Lung (tissue), 12 donors: ENCODE results near the gene NCOR1. TPM values are rescaled to one million over a fixed set of nuclear protein-coding genes. Genes with fewer than 3 reads are reported as not detected.
A peak's percentile ranks its signal among the peaks of the same experiment; 100 is the strongest.

Experiments
- ATAC-seq: fragments of 200-7000 bp; cut with Tn5 transposase; one replicate; pipeline ENCODE4 v1.9.1; 2020; ENCODE audit warnings: moderate number of reproducible peaks; ENCODE audit not compliant: insufficient read depth, low FRiP score
- DNase-seq, 3 donors: peaks; one replicate each; pipeline ENCODE4 v3.0.0-alpha.2; 2013 to 2017
- H3K27ac ChIP-seq, 2 donors: one replicate each; pipeline ENCODE4 v1.5.1; 2013; ENCODE audit warnings: mild to moderate bottlenecking in 2 of 2, moderate library complexity in 2 of 2, control low read depth in 1 of 2, inconsistent platforms in 1 of 2, low read depth in 1 of 2, low read length in 1 of 2
- H3K27me3 ChIP-seq, 3 donors: one replicate each; pipeline ENCODE4 v1.5.1; 2013; ENCODE audit warnings: low read length in 2 of 3; ENCODE audit not compliant: control insufficient read depth in 3 of 3, insufficient read depth in 3 of 3
- H3K36me3 ChIP-seq, 4 donors: one replicate each; pipeline ENCODE4 v1.5.1; 2013; ENCODE audit warnings: low read length in 4 of 4, mild to moderate bottlenecking in 1 of 4, moderate library complexity in 1 of 4; ENCODE audit not compliant: control insufficient read depth in 4 of 4, insufficient read depth in 4 of 4
- H3K4me1 ChIP-seq, 5 donors: one replicate each; pipeline ENCODE4 v1.5.1; 2013; ENCODE audit warnings: low read length in 5 of 5, mild to moderate bottlenecking in 2 of 5, moderate library complexity in 1 of 5; ENCODE audit not compliant: control insufficient read depth in 5 of 5, insufficient read depth in 5 of 5
- H3K4me3 ChIP-seq: one replicate; pipeline ENCODE4 v1.5.1; 2013; ENCODE audit warnings: mild to moderate bottlenecking, control low read depth, moderate library complexity
- H3K9ac ChIP-seq, 2 donors: one replicate each; pipeline ENCODE4 v1.5.1; 2013; ENCODE audit warnings: low read length in 2 of 2, control low read depth in 1 of 2; ENCODE audit not compliant: insufficient read depth in 1 of 2
- H3K9me3 ChIP-seq, 4 donors: one replicate each; pipeline ENCODE4 v1.5.1; 2013; ENCODE audit warnings: low read length in 3 of 4, mild to moderate bottlenecking in 1 of 4, moderate library complexity in 1 of 4; ENCODE audit not compliant: control insufficient read depth in 4 of 4, insufficient read depth in 3 of 4
- WGBS, 2 donors: extraction: QIAGEN DNeasy Blood & Tissue Kit; methylation state at CpG; one replicate each; pipeline ENCODE4 v1.1.7; 2013; 5-methylcytosine and 5-hydroxymethylcytosine counted together
- polyA plus RNA-seq, 2 donors: library from polyadenylated mRNA; stranded (reverse); fragments of 200-250 nt; gene quantifications; one replicate each; pipeline ENCODE4 v1.2.1, GENCODE V29; 2013
- total RNA-seq, 2 donors: library from RNA; depleted of rRNA in 1 of 2; stranded (reverse); fragments of >200 nt in 1 of 2; gene quantifications; one replicate each; pipeline ENCODE4 v1.2.1, GENCODE V29; 2014 to 2021
- TF ChIP-seq, protein P1 (sequence below): IDR thresholded peaks from 2 replicates; pipeline ENCODE4 v1.5.1; 2012; ENCODE audit warnings: mild to moderate bottlenecking; ENCODE audit errors: control extremely low read depth, extremely low read depth
- donor health status: control.
- donor health status: control.
- donor health status: Bipolar disorder and iron deficiency.
- donor health status: healthy.
- donor health status: DM: yes; HTN: yes; CAD: no.

NCOR1 gene
- total and polyA plus RNA-seq, 4 donors = 31.9 to 201 (median 80.3) TPM

- ATAC-seq (no peak), DNase-seq (peak in 1 of 3 donors; percentile 21)
- whole genome bisulfite sequencing, 2 donors = 68 to 70% methylated on average over 9 of the region's 9 CpGs
- Histone ChIP-seq H3K4me1 (peaks cover 0 to 38% (median 7%) of the 10 kb centered on the region in 5 donors), H3K4me3 (no peak overlapping the region), H3K9me3 (no peaks in the 10 kb centered on the region), H3K9ac (peak overlapping the region in 1 of 2 donors; percentile 56), H3K36me3 (no peaks in the 10 kb centered on the region), H3K27ac (no peak overlapping the region), H3K27me3 (no peaks in the 10 kb centered on the region)
- TF ChIP-seq, protein P1, sequence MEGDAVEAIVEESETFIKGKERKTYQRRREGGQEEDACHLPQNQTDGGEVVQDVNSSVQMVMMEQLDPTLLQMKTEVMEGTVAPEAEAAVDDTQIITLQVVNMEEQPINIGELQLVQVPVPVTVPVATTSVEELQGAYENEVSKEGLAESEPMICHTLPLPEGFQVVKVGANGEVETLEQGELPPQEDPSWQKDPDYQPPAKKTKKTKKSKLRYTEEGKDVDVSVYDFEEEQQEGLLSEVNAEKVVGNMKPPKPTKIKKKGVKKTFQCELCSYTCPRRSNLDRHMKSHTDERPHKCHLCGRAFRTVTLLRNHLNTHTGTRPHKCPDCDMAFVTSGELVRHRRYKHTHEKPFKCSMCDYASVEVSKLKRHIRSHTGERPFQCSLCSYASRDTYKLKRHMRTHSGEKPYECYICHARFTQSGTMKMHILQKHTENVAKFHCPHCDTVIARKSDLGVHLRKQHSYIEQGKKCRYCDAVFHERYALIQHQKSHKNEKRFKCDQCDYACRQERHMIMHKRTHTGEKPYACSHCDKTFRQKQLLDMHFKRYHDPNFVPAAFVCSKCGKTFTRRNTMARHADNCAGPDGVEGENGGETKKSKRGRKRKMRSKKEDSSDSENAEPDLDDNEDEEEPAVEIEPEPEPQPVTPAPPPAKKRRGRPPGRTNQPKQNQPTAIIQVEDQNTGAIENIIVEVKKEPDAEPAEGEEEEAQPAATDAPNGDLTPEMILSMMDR = no peak
Measured at GRCh38 chr17:16254773-16255400, 39.6 kb upstream of the NCOR1 start.

GRCh38 chr17:16251556-16251955 is 36.2 kb upstream of the NCOR1 start:
- DNase-seq (no peak), ATAC-seq (no peak)
- TF ChIP-seq, protein P1 = no peak
- no peaks in the 10 kb centered on the region for H3K9me3 ChIP-seq
- H3K9ac ChIP-seq = no peak overlapping the region
- H3K4me1 ChIP-seq = peaks cover 4 to 30% (median 7%) of the 10 kb centered on the region in 5 donors
- 92 to 95% methylated on average over 1 of the region's 1 CpG for WGBS, 2 donors
- no peak overlapping the region for H3K27ac ChIP-seq
- H3K36me3 ChIP-seq = no peaks in the 10 kb centered on the region
- no peaks in the 10 kb centered on the region for H3K27me3 ChIP-seq
- H3K4me3 ChIP-seq = no peak overlapping the region

- ATAC-seq = no peak
- 94% methylated on average over 6 of the region's 6 CpGs for WGBS, 2 donors
- DNase-seq = no peak
- Histone ChIP-seq H3K36me3 (no peaks in the 10 kb centered on the region), H3K4me1 (peaks cover 1 to 25% (median 7%) of the 10 kb centered on the region in 5 donors), H3K4me3 (no peak overlapping the region), H3K27me3 (no peaks in the 10 kb centered on the region), H3K9ac (no peak overlapping the region), H3K27ac (no peak overlapping the region), H3K9me3 (no peaks in the 10 kb centered on the region)
- TF ChIP-seq, protein P1 = no peak
Measured at GRCh38 chr17:16251043-16251442, 35.7 kb upstream of the NCOR1 start.

DNA sequence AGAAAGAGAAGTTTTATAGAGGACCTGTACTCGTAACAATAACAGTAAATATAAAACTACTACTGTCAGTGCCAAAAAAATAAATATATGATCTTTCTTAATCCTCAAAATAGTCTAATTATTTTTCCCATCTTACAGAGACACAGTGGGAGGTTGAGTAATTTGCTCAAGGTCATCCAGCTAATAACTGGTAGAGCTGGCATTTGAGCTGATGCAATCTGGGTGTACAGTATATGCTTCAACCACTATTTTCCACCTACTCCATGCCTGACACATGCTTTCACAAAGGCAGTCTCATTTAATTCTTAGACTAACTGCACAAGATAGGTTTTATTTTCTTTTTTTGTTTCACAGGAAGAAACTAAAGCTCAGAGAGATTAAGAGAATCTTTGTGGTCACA is 35.3 kb upstream of the NCOR1 start:
- H3K27ac ChIP-seq = no peak overlapping the region
- DNase-seq (no peak), ATAC-seq (no peak)
- H3K27me3 ChIP-seq = no peaks in the 10 kb centered on the region
- TF ChIP-seq, protein P1 = no peak
- 93 to 98% methylated on average over 1 of the region's 1 CpG for WGBS, 2 donors
- H3K36me3 ChIP-seq = no peaks in the 10 kb centered on the region
- peaks cover 1 to 21% (median 4%) of the 10 kb centered on the region in 5 donors for H3K4me1 ChIP-seq
- H3K4me3 ChIP-seq = no peak overlapping the region
- H3K9ac ChIP-seq = no peak overlapping the region
- no peaks in the 10 kb centered on the region for H3K9me3 ChIP-seq
